ENCODE data around the gene PAX5.

The PAX5 gene

GRCh38 chr9:36864491-36865410 is 169.3 kb downstream of the PAX5 start:
- no peak for DNase-seq (ENCODE audit: low read depth)
- H3K4me3 ChIP-seq (ENCODE audit: low read depth, low read length) = no peak overlapping the region
- no peak for TF ChIP-seq CTCF (IDR thresholded peaks at IDR 0.05; ENCODE audit: insufficient read depth, low read depth, low read length, missing control alignments)

GRCh38 chr9:36862206-36863145 is 171.6 kb downstream of the PAX5 start:
- DNase-seq (ENCODE audit: low read depth) = no peak
- no peak for TF ChIP-seq CTCF (IDR thresholded peaks at IDR 0.05; ENCODE audit: insufficient read depth, low read depth, low read length, missing control alignments)
- no peak overlapping the region for H3K4me3 ChIP-seq (ENCODE audit: low read depth, low read length)

GRCh38 chr9:36861528-36862205 is 172.4 kb downstream of the PAX5 start:
- TF ChIP-seq CTCF (IDR thresholded peaks at IDR 0.05; ENCODE audit: insufficient read depth, low read depth, low read length, missing control alignments) = no peak
- H3K4me3 ChIP-seq (ENCODE audit: low read depth, low read length) = no peak overlapping the region

GRCh38 chr9:36858805-36859375 is 175.2 kb downstream of the PAX5 start:
- H3K4me3 ChIP-seq (ENCODE audit: low read depth, low read length) = no peak overlapping the region
- no peak for DNase-seq (ENCODE audit: low read depth)
- TF ChIP-seq CTCF (IDR thresholded peaks at IDR 0.05; ENCODE audit: insufficient read depth, low read depth, low read length, missing control alignments) = no peak

More at GRCh38 chr9:36861528-36862205, 172.4 kb downstream of the PAX5 start:
- DNase-seq (ENCODE audit: low read depth) = no peak

- peak; percentile 46 for TF ChIP-seq CTCF (IDR thresholded peaks at IDR 0.05; ENCODE audit: insufficient read depth, low read depth, low read length, missing control alignments)
- no peak overlapping the region for H3K4me3 ChIP-seq (ENCODE audit: low read depth, low read length)
- peak; percentile 61 for DNase-seq (ENCODE audit: low read depth)
These were observed 178.4 kb downstream of the PAX5 start for GRCh38 chr9:36855448-36856315.
